ENCODE results near the gene TRAF3IP1.

DNA sequence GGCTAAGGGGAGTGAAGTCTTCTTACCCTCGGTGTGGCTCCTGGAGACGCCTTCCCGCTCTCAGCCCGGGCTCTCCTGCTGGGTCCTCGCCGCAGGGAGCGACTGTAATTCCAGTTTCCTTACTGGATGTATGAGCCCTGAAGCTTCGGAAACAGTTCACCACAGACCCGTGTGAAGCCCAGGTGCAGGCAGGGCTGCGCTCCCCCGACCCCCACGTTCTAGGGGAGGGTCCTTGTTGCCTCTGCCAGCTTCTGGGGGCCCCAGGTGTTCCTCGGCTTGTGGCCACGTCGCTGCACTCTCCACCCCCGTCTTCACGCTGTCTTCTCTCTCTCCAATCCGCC is 101.3 kb downstream of the TRAF3IP1 start:
- TF ChIP-seq CTCF (IDR thresholded peaks at IDR 0.05 in 4 of 5, conservative IDR thresholded peaks at IDR 0.05 in 1 of 5) (no peak), POLR2A (IDR thresholded peaks at IDR 0.05) (no peak)
